KG1 (cell line): ENCODE measurements around the gene UBE2Z.
"Not testable (repeated sequence)": the region's sequence is repeated elsewhere in the genome, so short reads cannot be mapped to it uniquely, and the experiment has no call there.

Experiments
- DNase-seq: peaks from one replicate; lab custom pipeline; 2025; lab: John Stamatoyannopoulos, UW

UBE2Z gene

GRCh38 chr17:48908047-48908843 is at the start of gene UBE2Z:
Gene UBE2Z (plus strand): TSS chr17:48908407. CDS start chr17:48908504, 97 bp downstream.
- DNase-seq, result peak; percentile 90

- no peak for DNase-seq
These were observed 48.2 kb upstream of the UBE2Z start for GRCh38 chr17:48860034-48860433.

- no peak for DNase-seq
These were observed 47.8 kb upstream of the UBE2Z start for GRCh38 chr17:48860456-48860855.

GRCh38 chr17:48868916-48869500 is 39.2 kb upstream of the UBE2Z start:
- DNase-seq, result no peak

GRCh38 chr17:48869821-48870318 is 38.3 kb upstream of the UBE2Z start:
- DNase-seq, result no peak

- no peak for DNase-seq
These were observed 37.1 kb upstream of the UBE2Z start for GRCh38 chr17:48871035-48871550.

- no peak for DNase-seq
These were observed 36.5 kb upstream of the UBE2Z start for GRCh38 chr17:48871551-48872351.

- DNase-seq, result not testable (repeated sequence)
These were observed 35.8 kb upstream of the UBE2Z start for GRCh38 chr17:48872409-48872808.

- DNase-seq, result no peak
These were observed 35.0 kb upstream of the UBE2Z start for GRCh38 chr17:48873209-48873608.

GRCh38 chr17:48873696-48874443 is 34.3 kb upstream of the UBE2Z start:
- no peak for DNase-seq

- DNase-seq, result peak; percentile 42
These were observed 29.0 kb upstream of the UBE2Z start for GRCh38 chr17:48878920-48879898.

- no peak for DNase-seq
These were observed 25.9 kb upstream of the UBE2Z start for GRCh38 chr17:48882272-48882671.

GRCh38 chr17:48883171-48883570 is 25.0 kb upstream of the UBE2Z start:
- no peak for DNase-seq

GRCh38 chr17:48890086-48890485 is 18.1 kb upstream of the UBE2Z start:
- no peak for DNase-seq

GRCh38 chr17:48892940-48893645 is 15.1 kb upstream of the UBE2Z start:
- no peak for DNase-seq

GRCh38 chr17:48893646-48894508 is 14.3 kb upstream of the UBE2Z start:
- DNase-seq, result no peak

GRCh38 chr17:48894886-48895285 is 13.3 kb upstream of the UBE2Z start:
- no peak for DNase-seq

- no peak for DNase-seq
These were observed 7.0 kb upstream of the UBE2Z start for GRCh38 chr17:48901241-48901640.

- no peak for DNase-seq
These were observed 4.8 kb upstream of the UBE2Z start for GRCh38 chr17:48903401-48903800.
